Measurements from ENCODE around the gene ELMO3. TPM values are rescaled to one million over a fixed set of nuclear protein-coding genes. Genes with fewer than 3 reads are reported as not detected.

Gene ELMO3
- total and polyA plus RNA-seq, 2 of the 13 experiments (the other 11 are each of a cell fraction or from before 2014, with no cell fraction given) = 2.6 to 4.0 TPM

DNA sequence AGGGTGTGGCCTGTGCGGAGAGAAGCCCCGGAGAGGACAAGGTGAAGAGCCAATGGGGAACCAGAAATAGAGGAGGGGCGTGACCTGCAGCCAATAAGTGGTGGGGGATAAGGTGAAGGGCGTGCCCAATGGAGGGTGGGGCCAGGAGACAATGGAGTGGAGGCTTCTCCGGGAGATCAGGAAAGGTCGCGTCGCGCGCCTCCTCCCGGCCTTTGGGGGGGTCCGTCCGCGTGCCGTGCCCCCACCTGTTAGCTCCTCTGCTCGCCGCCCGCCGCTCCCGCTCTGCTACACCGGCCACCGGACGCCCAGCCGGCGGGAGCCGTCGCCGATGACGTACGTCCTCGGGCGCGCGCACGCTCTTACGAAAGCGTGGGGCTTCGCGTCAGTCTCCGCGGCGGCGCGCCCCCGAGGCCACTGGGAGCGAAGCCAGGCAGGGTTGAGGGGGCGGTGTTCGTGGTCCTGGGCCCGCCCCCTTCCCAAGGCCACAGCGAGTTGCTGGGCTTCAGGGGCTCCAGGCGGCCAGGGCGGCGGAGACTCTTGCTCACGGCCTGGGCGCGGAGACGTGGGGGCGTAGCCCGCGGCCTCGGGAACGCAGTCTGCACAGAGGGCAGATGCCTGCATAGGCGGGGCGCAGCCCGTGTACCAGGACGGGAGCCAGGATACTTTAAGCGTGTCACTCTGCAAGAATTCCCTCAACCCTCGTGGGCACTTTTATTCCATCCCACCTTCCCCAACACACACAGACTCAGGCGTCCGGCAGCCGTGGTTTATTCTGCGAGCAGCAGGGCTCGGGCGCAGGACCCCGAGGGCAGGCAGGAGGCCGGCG lies 15.1 kb upstream of the ELMO3 start, which contains the start of gene MATCAP1 (continued):
- TF ChIP-seq, protein P1, sequence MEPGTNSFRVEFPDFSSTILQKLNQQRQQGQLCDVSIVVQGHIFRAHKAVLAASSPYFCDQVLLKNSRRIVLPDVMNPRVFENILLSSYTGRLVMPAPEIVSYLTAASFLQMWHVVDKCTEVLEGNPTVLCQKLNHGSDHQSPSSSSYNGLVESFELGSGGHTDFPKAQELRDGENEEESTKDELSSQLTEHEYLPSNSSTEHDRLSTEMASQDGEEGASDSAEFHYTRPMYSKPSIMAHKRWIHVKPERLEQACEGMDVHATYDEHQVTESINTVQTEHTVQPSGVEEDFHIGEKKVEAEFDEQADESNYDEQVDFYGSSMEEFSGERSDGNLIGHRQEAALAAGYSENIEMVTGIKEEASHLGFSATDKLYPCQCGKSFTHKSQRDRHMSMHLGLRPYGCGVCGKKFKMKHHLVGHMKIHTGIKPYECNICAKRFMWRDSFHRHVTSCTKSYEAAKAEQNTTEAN (CRISPR knock-in tag; conservative IDR thresholded peaks at IDR 0.05) = no peak
- TF ChIP-seq ZEB1 (IDR thresholded peaks at IDR 0.05; ENCODE audit: insufficient replicate concordance, low read depth) (no peak), SRSF1 (optimal IDR thresholded peaks at IDR 0.05; ENCODE audit: low read depth, low read length) (peak; percentile 94), ZNF282 (IDR thresholded peaks at IDR 0.05; ENCODE audit: partially characterized antibody) (no peak), CBX2 (IDR thresholded peaks at IDR 0.05; ENCODE audit: low read depth, low read length) (no peak), CBX2 (CRISPR knock-in tag; IDR thresholded peaks at IDR 0.05; ENCODE audit: low read depth) (no peak), ZNF274 (CRISPR knock-in tag; IDR thresholded peaks at IDR 0.05) (peak; percentile 67), ZFP36L2 (CRISPR knock-in tag; IDR thresholded peaks at IDR 0.05) (no peak), ZNF382 (CRISPR knock-in tag; IDR thresholded peaks at IDR 0.05; ENCODE audit: borderline replicate concordance) (no peak), PTBP1 (IDR thresholded peaks at IDR 0.05; ENCODE audit: low read depth, low read length, poor library complexity, severe bottlenecking) (no peak), EP300 (IDR thresholded peaks at IDR 0.05; ENCODE audit: low read depth in 2 of 2, low read length in 2 of 2) (0 out of 4 replicates have a peak, but pooled peaks of 1 of the 2 experiments have one; percentile 6), EP300 (CRISPR knock-in tag; IDR thresholded peaks at IDR 0.05; ENCODE audit: borderline replicate concordance) (no peak), KAT2B (IDR thresholded peaks at IDR 0.05; ENCODE audit: borderline replicate concordance, low read depth, low read length) (no peak), SMAD1 (CRISPR knock-in tag; IDR thresholded peaks at IDR 0.05; ENCODE audit: borderline replicate concordance, low read depth) (peak; percentile 19; the same call in 1 of the 2 replicates), TCF7L2 (IDR thresholded peaks at IDR 0.05; ENCODE audit: low read depth, low read length) (no peak), ZNF205 (CRISPR knock-in tag; IDR thresholded peaks at IDR 0.05) (peak; percentile 74), ZNF883 (CRISPR knock-in tag; IDR thresholded peaks at IDR 0.05; ENCODE audit: not compliant biosample characterization) (peak; percentile 59), ETV5 (CRISPR knock-in tag; IDR thresholded peaks at IDR 0.05; ENCODE audit: borderline replicate concordance) (peak; percentile 40; the same call in 1 of the 2 replicates), NR2C2 (CRISPR knock-in tag; IDR thresholded peaks at IDR 0.05; ENCODE audit: borderline replicate concordance) (peak; percentile 72), FOXM1 (CRISPR knock-in tag; IDR thresholded peaks at IDR 0.05) (no peak), ZFP82 (CRISPR knock-in tag; IDR thresholded peaks at IDR 0.05; ENCODE audit: borderline replicate concordance) (peak; percentile 60; the same call in 1 of the 2 replicates)
- TF ChIP-seq, protein P2, sequence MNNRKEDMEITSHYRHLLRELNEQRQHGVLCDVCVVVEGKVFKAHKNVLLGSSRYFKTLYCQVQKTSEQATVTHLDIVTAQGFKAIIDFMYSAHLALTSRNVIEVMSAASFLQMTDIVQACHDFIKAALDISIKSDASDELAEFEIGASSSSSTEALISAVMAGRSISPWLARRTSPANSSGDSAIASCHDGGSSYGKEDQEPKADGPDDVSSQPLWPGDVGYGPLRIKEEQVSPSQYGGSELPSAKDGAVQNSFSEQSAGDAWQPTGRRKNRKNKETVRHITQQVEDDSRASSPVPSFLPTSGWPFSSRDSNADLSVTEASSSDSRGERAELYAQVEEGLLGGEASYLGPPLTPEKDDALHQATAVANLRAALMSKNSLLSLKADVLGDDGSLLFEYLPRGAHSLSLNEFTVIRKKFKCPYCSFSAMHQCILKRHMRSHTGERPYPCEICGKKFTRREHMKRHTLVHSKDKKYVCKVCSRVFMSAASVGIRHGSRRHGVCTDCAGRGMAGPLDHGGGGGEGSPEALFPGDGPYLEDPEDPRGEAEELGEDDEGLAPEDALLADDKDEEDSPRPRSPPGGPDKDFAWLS (CRISPR knock-in tag; IDR thresholded peaks at IDR 0.05; ENCODE audit: borderline replicate concordance) = no peak
- TF ChIP-seq, protein P3, sequence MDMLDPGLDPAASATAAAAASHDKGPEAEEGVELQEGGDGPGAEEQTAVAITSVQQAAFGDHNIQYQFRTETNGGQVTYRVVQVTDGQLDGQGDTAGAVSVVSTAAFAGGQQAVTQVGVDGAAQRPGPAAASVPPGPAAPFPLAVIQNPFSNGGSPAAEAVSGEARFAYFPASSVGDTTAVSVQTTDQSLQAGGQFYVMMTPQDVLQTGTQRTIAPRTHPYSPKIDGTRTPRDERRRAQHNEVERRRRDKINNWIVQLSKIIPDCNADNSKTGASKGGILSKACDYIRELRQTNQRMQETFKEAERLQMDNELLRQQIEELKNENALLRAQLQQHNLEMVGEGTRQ (IDR thresholded peaks at IDR 0.05; ENCODE audit: low read depth, low read length) = no peak
- TF ChIP-seq, protein P3 (CRISPR knock-in tag; IDR thresholded peaks at IDR 0.05; ENCODE audit: borderline replicate concordance) = no peak
- TF ChIP-seq, protein P4, sequence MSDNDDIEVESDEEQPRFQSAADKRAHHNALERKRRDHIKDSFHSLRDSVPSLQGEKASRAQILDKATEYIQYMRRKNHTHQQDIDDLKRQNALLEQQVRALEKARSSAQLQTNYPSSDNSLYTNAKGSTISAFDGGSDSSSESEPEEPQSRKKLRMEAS (IDR thresholded peaks at IDR 0.05) = peak; percentile 79

Measured in HepG2 (cell line).